GM12892 (cell line): Measurements from ENCODE around the gene ENDOU.

Experiments used
- DNase-seq: peaks from one replicate; pipeline ENCODE4 v3.0.0; 2011; ENCODE audit not compliant: insufficient read length
- FAIRE-seq: peaks from 2 replicates; lab custom pipeline; 2011; peaks lifted over from hg19 to GRCh38; lab: Jason Lieb, UNC
- POLR2A ChIP-seq: IDR thresholded peaks from 2 replicates; pipeline ENCODE4 v1.6.1; 2011; ENCODE audit warnings: low read depth, low read length, control low read depth
- POLR2AphosphoS5 ChIP-seq: IDR thresholded peaks from 2 replicates; pipeline ENCODE4 v1.6.1; 2011; ENCODE audit warnings: low read depth, low read length, control low read depth
- TAF1 ChIP-seq: IDR thresholded peaks from 2 replicates; pipeline ENCODE4 v1.6.1; 2011; ENCODE audit warnings: low read depth, mild to moderate bottlenecking, control low read depth, low read length, borderline replicate concordance

The ENDOU gene

DNA sequence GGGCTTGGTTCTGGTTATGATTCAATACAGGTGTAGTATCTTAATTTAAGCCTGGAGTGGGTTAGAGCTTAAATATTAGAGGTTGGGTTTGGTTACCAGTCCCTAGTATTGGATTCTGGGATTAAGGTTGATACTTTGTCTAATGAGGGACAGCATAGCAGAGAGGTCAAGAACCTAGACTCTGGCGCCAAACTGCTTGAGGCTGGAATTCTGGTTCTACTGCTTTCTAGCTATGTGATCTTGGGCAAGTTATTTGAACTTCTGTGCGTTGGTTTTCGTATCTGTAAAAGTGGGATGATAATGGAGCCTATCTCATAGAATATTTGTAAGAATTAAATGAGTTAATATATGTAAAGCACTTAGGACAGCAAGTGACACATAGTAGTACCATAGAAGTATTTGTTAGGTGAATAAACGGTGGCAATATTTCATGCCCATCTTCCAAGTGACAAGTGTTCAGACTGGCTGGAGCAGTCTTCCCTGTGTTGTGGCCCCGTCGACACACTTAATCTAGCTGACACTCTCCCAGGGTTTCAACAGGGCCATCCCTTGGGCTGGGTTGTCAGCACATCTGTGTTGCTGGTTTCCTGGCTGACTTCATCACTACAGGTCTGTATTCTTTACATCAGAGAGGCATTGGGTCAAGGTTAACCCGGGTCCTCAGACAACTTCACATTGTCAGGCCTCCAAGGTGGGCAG, 3.0 kb downstream of the ENDOU start:
- FAIRE-seq (no peak), DNase-seq (no peak)
- TF ChIP-seq TAF1 (no peak), POLR2AphosphoS5 (no peak), POLR2A (no peak)

DNA sequence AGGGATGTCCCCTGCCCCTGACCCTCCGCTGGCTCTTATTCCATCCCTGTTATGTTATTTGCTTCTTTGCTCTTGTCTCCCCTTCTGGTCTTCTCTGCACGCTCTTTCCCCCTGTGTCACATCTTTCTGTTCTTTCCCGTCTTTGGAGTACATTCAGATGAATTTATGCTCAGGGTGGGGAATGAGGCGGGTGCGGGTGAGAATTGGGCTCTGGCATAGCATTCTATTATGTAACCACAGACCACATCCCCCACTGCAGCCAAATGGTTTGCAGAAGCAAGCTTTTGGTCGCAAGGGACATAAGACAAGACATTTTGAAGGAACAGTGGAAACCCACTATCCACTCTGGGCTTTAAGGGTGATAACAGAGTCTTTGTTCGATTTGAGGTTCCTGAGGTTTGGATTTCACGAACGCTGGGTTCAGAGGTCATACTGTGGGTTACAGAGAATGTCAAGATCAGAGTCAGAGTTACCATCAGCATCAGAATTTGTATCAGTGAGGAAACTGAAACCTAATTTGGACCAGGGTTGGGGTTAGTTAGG, 3.8 kb downstream of the ENDOU start:
- DNase-seq (no peak), FAIRE-seq (no peak)
- no peak for TF ChIP-seq TAF1
- TF ChIP-seq POLR2A: no peak
- no peak for TF ChIP-seq POLR2AphosphoS5

DNA sequence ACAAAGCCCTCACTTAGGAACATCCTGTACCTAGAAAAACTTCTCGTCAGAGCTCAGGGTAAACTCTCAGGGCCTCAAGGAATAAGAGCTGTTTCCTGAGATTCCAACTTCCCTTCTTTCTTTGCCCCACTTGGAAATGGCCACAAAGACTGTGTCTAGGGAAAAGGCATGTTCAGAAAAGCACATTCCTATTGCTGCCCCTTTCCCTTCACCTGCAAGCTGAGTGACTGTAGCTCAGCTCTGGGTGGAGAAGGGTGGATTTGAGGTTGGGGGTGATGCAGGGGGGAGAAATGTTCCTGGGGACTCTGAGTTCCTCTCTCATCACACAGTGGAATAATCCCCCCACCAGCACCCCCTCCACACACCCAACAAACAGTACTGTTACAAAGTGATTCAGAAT, 6.8 kb downstream of the ENDOU start:
- no peak for FAIRE-seq
- DNase-seq: no peak
- TF ChIP-seq POLR2A: no peak
- no peak for TF ChIP-seq TAF1
- TF ChIP-seq POLR2AphosphoS5: no peak

DNA sequence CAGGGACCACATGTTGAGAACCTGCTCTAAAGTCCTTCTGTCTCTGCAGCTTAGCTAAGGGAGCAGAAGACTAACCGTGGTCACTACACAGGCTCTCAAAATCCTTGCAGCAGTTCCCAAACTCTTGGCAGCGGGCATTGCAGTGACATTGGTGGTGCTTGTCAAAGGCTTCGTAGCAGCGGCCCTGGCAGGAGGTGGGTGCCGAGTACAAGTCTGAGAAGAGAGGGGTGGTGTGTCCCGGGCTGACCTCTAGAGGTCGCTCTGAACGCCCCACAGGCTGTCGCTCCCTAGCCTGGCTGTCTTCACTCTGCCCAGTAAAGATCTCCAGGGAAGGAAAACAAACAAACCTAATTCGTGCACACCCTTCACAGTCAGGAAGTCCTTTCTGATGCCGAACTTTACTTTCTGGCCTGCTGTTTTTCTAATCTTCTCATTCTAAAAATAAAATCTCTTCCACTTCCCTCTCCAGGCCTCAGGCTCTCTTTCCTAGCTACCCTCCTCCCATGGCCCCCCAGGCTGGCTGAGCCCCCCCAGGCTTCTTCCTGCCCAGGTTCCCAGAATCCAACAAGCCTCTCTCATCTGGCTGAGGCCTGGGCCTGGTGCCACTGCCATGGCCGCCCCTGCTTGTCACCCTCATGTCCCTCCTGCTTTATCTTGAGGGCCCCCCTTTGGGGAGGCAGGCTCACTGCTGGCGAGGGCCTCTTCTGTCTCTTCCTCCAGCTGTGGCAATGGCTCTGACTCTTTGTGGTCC, 7.7 kb downstream of the ENDOU start:
- FAIRE-seq: no peak
- DNase-seq: no peak
- TF ChIP-seq POLR2A (no peak), POLR2AphosphoS5 (no peak), TAF1 (no peak)

DNA sequence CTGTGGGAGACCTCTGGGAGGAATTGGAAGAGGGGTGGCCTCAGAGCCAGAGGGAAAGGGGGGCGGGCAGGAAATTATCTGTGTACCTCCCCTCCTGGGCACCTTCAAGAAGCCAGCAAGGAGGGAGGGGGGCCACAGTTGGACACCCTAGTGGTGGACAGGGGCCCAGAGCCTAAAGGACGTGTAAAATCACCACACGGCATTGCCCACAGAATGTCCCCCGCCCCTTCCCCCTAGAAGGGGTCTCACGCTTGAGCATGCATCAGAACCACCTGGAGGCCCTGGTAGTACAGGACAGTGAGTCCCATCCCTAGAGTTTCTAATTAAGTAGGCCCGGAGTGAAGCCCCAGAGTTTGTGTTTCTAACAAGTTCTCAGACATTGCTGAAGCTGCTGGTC, 8.2 kb downstream of the ENDOU start:
- TF ChIP-seq TAF1 (no peak), POLR2AphosphoS5 (no peak), POLR2A (no peak)
- DNase-seq (no peak), FAIRE-seq (no peak)

DNA sequence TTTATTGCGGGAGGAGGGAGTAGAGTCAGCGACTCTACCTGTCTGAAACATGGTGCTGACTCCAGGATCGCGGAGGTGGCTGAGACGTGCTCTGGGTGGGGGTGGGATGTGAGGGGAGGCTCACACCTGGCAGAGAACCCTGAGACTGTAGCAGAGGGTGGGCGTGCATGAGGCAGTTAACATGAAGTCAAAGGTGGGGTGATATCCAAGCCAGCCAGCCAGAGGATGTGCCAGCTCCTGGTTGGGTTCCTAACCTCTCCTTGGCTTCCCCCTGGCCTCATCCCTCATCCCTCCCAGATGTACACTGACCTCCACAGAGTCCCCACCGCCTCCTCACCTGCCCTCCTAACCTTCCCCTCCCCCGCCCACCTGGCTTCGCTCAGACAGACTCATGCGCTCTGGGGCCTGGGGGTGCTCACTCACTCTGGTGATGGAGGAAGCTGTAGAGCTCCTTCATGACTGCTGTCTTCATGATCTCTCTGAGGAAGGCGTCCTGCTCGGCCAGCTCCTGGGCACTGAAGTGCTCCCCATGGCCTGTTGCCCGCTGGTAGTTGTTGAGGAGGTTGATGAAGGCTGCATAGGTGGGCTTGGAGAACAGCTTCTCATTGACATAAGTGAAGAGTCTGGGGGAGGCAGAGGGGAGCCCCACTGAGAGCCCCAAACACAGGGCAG, 9.3 kb downstream of the ENDOU start:
- TF ChIP-seq POLR2AphosphoS5 (no peak), POLR2A (no peak), TAF1 (no peak)
- DNase-seq: no peak
- FAIRE-seq: no peak

DNA sequence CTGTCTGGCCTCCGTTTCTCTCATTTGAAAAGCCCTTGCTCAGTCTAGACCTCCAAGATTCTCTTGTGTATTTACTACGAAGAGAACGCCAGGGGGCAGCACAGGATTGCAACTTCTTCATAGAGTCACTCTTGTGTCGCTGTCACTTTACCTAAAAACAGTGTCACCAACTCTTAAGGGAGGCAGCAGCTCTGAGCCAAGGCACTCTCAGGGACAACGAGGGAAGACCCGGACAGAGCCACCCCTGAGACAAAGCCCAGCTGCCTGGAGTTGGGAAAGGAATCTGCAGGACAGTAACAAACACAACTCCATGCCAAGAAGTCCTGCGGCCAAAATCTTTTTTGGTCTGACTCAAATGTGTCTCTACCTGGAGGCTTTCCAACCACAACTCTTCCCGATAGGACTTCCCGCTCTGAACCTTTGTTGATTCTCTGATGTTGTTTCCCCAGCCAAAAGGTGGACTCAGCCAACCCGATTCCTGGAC, 9.9 kb downstream of the ENDOU start:
- TF ChIP-seq POLR2AphosphoS5 (no peak), TAF1 (no peak), POLR2A (no peak)
- FAIRE-seq (peak; percentile 84), DNase-seq (no peak)

DNA sequence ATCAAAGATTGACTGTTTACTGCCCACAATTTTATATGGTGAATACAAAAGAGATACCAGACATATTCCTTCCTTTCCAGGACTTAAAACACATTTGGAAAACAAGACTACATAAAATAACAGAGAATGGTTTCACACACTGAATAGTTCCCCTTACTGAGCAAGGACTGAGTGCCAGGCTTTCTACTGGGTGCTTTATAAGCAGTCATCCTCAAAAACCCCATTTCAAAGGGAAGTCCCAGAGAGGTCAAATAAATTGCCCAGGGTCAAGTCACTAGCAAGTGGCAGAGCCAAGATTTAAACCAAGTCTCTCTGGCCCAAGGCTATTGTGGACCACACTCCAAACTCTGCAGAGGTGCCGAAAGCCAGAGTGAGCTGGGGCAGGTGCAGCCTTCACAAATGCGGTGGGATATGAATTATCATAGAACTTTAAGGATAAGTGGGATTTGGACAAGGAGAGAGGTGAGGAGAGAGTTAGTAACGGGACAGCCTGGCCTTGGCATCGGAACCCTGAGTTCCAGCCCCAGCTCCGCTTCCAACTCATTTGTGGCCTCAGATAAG, 10.4 kb downstream of the ENDOU start:
- FAIRE-seq (no peak), DNase-seq (no peak)
- TF ChIP-seq POLR2AphosphoS5 (no peak), TAF1 (no peak), POLR2A (no peak)

DNA sequence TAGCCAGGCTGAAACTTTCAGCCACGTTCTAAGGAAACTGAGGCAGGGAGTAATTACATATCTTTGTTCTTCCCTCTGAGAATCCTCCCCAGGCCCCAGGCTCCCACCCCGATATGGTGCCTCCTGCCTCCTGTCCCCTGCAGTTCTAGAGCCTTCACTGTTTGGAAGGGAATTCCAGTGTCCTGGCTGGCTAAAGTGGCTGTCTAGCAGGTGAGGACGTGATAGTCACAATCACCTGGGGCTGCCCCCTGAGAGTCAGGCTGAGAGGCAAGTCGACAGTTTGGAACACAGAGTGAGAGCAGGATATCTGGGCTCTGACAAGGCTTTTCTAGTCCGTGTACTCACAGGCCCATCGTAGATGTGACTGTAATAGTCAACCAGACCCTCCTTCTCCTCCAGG, 13.1 kb downstream of the ENDOU start:
- FAIRE-seq (no peak), DNase-seq (no peak)
- TF ChIP-seq TAF1 (no peak), POLR2A (no peak)

DNA sequence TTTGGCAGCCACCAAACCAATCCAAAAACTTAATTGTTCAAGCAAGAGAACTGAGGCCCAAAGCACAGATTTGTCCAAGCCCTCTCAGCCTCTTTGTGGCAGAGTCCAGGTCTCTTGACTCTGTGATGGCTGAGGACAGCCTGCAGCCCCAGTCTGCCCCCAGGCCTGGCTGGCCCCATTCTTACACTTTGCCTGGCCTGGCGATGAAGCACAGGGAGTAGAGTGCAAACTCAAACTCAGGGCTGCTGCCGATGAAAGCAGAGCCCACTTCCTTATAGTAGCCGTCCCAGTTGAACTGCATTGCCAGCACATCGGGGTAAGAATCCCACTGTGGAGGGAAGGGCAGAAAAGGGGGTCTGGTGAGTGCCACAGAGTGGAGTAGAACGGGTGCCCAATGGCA, 13.8 kb downstream of the ENDOU start:
- DNase-seq: no peak

DNA sequence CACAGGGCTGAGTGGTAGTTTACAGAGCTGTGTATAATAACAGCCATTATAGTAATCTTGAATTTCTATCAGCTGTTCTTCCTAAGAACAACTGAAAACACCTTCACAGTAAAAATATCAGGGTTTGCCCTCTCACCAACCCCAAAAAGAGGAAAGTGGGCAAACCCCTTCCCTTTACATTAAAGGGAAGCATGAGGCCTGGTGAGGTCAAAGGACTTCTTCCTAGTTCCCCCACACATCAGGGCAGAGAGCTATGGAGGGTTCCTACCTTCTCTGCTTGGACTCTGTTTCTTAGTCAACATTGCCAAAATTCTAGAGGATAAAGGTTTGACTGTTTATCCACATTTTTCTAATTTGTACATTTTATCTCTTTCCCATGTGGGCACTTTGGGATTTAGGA, 15.0 kb downstream of the ENDOU start:
- TF ChIP-seq POLR2A (no peak), TAF1 (no peak), POLR2AphosphoS5 (no peak)
- no peak for FAIRE-seq
- DNase-seq: no peak

More for the DNA sequence above, 13.8 kb downstream of the ENDOU start:
- FAIRE-seq: no peak
- TF ChIP-seq POLR2AphosphoS5: no peak
- TF ChIP-seq POLR2A: no peak
- TF ChIP-seq TAF1: no peak
